HepG2 (cell line): ENCODE data around the gene RASD1. TPM values are rescaled to one million over a fixed set of nuclear protein-coding genes. Genes with fewer than 3 reads are reported as not detected.
A peak's percentile ranks its signal among the peaks of the same experiment; 100 is the strongest.

Source experiments
- ATAC-seq: fragments of 200-7000 bp; cut with Tn5 transposase; 3 replicates; pipeline ENCODE4 v1.9.1; 2020; ENCODE audit warnings: mild to moderate bottlenecking, moderate library complexity
- BruUV-seq: library from RNA; stranded (reverse); fragments of 400-500 nt; replicated peaks from 2 replicates; lab custom pipeline; 2021; lab: Mats Ljungman, UMichigan
- CTCF ChIA-PET: fragments of 300-600 bp; formaldehyde crosslinking; extraction: SDS; loops from one replicate; lab custom pipeline; 2021; ENCODE audit warnings: low total read pairs, inconsistent platforms, low intra/inter-chr PET ratio; lab: Yijun Ruan, JAX
- POLR2A ChIA-PET: fragments of 350-600 bp; sonication (Branson Sonifier 250); formaldehyde crosslinking; loops from one replicate; lab custom pipeline; 2020; ENCODE audit warnings: antibody characterized with exemption, inconsistent platforms; lab: Yijun Ruan, JAX
- DNase-seq: peaks from one replicate; pipeline ENCODE4 v3.0.0-alpha.2; 2015; ENCODE audit warnings: low spot score
- FAIRE-seq: peaks from 3 replicates; lab custom pipeline; 2011; peaks lifted over from hg19 to GRCh38; lab: Jason Lieb, UNC
- H2AFZ ChIP-seq: one replicate; pipeline ENCODE4 v1.6.1; 2011; ENCODE audit warnings: low read length, inconsistent platforms
- H3K27ac ChIP-seq: fragments of 300-600 bp; 3 replicates; pipeline ENCODE4 v1.8.0; 2011; ENCODE audit warnings: mixed run types, mild to moderate bottlenecking, mixed read lengths, low read length, inconsistent platforms; ENCODE audit not compliant: insufficient read depth; ENCODE audit errors: extremely low read length
- H3K27me3 ChIP-seq, 2 experiments: fragments of 200-600 bp in 1 of 2; 2 replicates in 1 of 2; 3 replicates in 1 of 2; pipeline versions ENCODE4 v1.6.0 to v1.8.0; 2011; ENCODE audit warnings: low read length in 2 of 2, mild to moderate bottlenecking in 2 of 2, moderate library complexity in 2 of 2, inconsistent platforms in 1 of 2; ENCODE audit not compliant: insufficient read depth in 2 of 2, control insufficient read depth in 1 of 2
- H3K36me3 ChIP-seq, 2 experiments: fragments of 200-600 bp in 1 of 2; replicated peaks in 1 of 2; 2 replicates in 1 of 2; 3 replicates in 1 of 2; pipeline versions ENCODE4 v1.5.1 to v1.8.0; 2011; ENCODE audit warnings: low read length in 2 of 2, inconsistent platforms in 1 of 2; ENCODE audit not compliant: insufficient read depth in 2 of 2, control insufficient read depth in 1 of 2
- H3K4me1 ChIP-seq: 2 replicates; pipeline ENCODE4 v1.5.1; 2012; ENCODE audit warnings: low read length, inconsistent platforms; ENCODE audit not compliant: insufficient read depth
- H3K4me2 ChIP-seq: 2 replicates; pipeline ENCODE4 v1.6.0; 2011; ENCODE audit warnings: low read depth, low read length, inconsistent platforms
- H3K4me3 ChIP-seq, 3 experiments: fragments of 200-600 bp in 1 of 3; sonication (generic), shearing (Covaris generic) in 1 of 3; replicated peaks in 1 of 3; 2 replicates each; pipeline ENCODE4 v1.5.1; 2011 to 2016; ENCODE audit warnings: low read length in 3 of 3, inconsistent platforms in 2 of 3, low read depth in 2 of 3, mild to moderate bottlenecking in 2 of 3, control low read depth in 1 of 3, mixed read lengths in 1 of 3; ENCODE audit not compliant: insufficient read depth in 1 of 3
- H3K79me2 ChIP-seq: one replicate; pipeline ENCODE4 v1.6.1; 2011; ENCODE audit warnings: low read length, inconsistent platforms; ENCODE audit not compliant: insufficient read depth
- H3K9ac ChIP-seq: 2 replicates; pipeline ENCODE4 v1.6.0; 2011; ENCODE audit warnings: mild to moderate bottlenecking, low read depth, low read length, inconsistent platforms; ENCODE audit not compliant: insufficient read depth
- H3K9me3 ChIP-seq: 2 replicates; pipeline ENCODE4 v1.5.1; 2012; ENCODE audit warnings: mild to moderate bottlenecking, low read length
- H4K20me1 ChIP-seq: 2 replicates; pipeline ENCODE4 v1.6.0; 2011; ENCODE audit warnings: inconsistent platforms, mild to moderate bottlenecking, low read length, moderate library complexity; ENCODE audit not compliant: insufficient read depth
- AHR ChIP-seq: IDR thresholded peaks from 2 replicates; pipeline ENCODE4 v1.6.1; 2018; ENCODE audit warnings: missing genetic modification reagents, missing compliant biosample characterization
- CC2D1A ChIP-seq: sonication (generic); formaldehyde crosslinking; IDR thresholded peaks from 2 replicates; pipeline ENCODE4 v1.8.1; 2023; ENCODE audit warnings: mild to moderate bottlenecking, missing genetic modification reagents
- GPN1 ChIP-seq: sonication (generic); formaldehyde crosslinking; IDR thresholded peaks from 2 replicates; pipeline ENCODE4 v1.5.1; 2020; ENCODE audit warnings: missing genetic modification reagents, borderline replicate concordance
- KAT2B ChIP-seq: fragments of 150-350 bp; IDR thresholded peaks from 2 replicates; pipeline ENCODE4 v1.6.1; 2014; ENCODE audit warnings: low read depth, low read length, borderline replicate concordance
- MLLT10 ChIP-seq: sonication (generic); formaldehyde crosslinking; IDR thresholded peaks from 2 replicates; pipeline ENCODE4 v1.4.0; 2020; ENCODE audit warnings: missing genetic modification reagents
- RBAK ChIP-seq: sonication (generic); formaldehyde crosslinking; IDR thresholded peaks from 2 replicates; pipeline ENCODE4 v1.5.1; 2020; ENCODE audit warnings: mild to moderate bottlenecking, missing genetic modification reagents
- SNRNP70 ChIP-seq: fragments of 200-400 bp; formaldehyde crosslinking; IDR thresholded peaks from 2 replicates; pipeline ENCODE4 v1.6.1; 2017; ENCODE audit warnings: mild to moderate bottlenecking, low read depth, low read length, moderate library complexity
- SP140L ChIP-seq: sonication (generic); formaldehyde crosslinking; IDR thresholded peaks from 2 replicates; pipeline ENCODE4 v1.4.0; 2020; ENCODE audit warnings: missing genetic modification reagents, borderline replicate concordance
- XRCC5 ChIP-seq: fragments of 200-400 bp; formaldehyde crosslinking; optimal IDR thresholded peaks from 2 replicates; pipeline ENCODE3; 2017; ENCODE audit warnings: mild to moderate bottlenecking, low read length
- ZMYM2 ChIP-seq: sonication (generic); formaldehyde crosslinking; IDR thresholded peaks from 2 replicates; pipeline ENCODE4 v1.8.0; 2022; ENCODE audit warnings: mild to moderate bottlenecking, missing genetic modification reagents
- ZNF468 ChIP-seq: sonication (generic); formaldehyde crosslinking; IDR thresholded peaks from 2 replicates; pipeline ENCODE4 v1.8.0; 2022; ENCODE audit warnings: mild to moderate bottlenecking, moderate library complexity, missing genetic modification reagents
- WGBS: methylation state at CpG from one replicate; pipeline ENCODE4 v1.1.6; 2017; ENCODE audit warnings: low lambda C conversion rate; 5-methylcytosine and 5-hydroxymethylcytosine counted together
- in situ Hi-C: cut with HindIII; loops from 2 replicates; pipeline ENCODE4 v1.10.0; 2017; ENCODE audit warnings: low pct_unique_long_range_greater_than_20kb; ENCODE audit not compliant: extremely low pct_ligation_motif_present
- intact Hi-C: fragments of 100-400 bp; cut with micrococcal nuclease; formaldehyde crosslinking; loops from one replicate; pipeline ENCODE4 v1.10.0; 2022; ENCODE audit not compliant: unreplicated experiment
- polyA plus RNA-seq, 8 experiments: library from polyadenylated mRNA; depleted of rRNA in 3 of 8; stranded (reverse) in 7 of 8; unstranded in 1 of 8; fragments of >200 nt; fragmentation: Illumina TruSeq in 4 of 8; extraction: Trizol in 4 of 8; gene quantifications; 2 replicates each; pipeline versions ENCODE4 v1.2.1 to v1.2.3, GENCODE V29; 2011 to 2016; ENCODE audit warnings: low read depth in 4 of 8, missing spikeins in 1 of 8, mixed read lengths in 1 of 8; ENCODE audit not compliant: insufficient read depth in 1 of 8
- total RNA-seq, 5 experiments: library from RNA; depleted of rRNA; stranded (reverse); fragments of >200 nt; fragmentation: Illumina TruSeq; extraction: Trizol; gene quantifications; 2 replicates each; pipeline ENCODE4 v1.2.3, GENCODE V29; 2016; ENCODE audit warnings: low read depth in 1 of 5
- TF ChIP-seq, protein P1 (sequence below): IDR thresholded peaks from 2 replicates; pipeline ENCODE4 v1.4.0; 2020; ENCODE audit warnings: mild to moderate bottlenecking, missing genetic modification reagents
- TF ChIP-seq, protein P2 (sequence below): sonication (generic); formaldehyde crosslinking; IDR thresholded peaks from 2 replicates; pipeline ENCODE4 v1.4.0; 2020; ENCODE audit warnings: missing genetic modification reagents, low read depth, mild to moderate bottlenecking, borderline replicate concordance
- TF ChIP-seq, protein P3 (sequence below): sonication (generic); formaldehyde crosslinking; IDR thresholded peaks from 2 replicates; pipeline ENCODE4 v1.4.0; 2020; ENCODE audit warnings: mild to moderate bottlenecking, missing genetic modification reagents
- TF ChIP-seq, protein P4 (sequence below): sonication (generic); formaldehyde crosslinking; IDR thresholded peaks from 2 replicates; pipeline ENCODE4 v1.5.0; 2020; ENCODE audit warnings: missing genetic modification reagents
- TF ChIP-seq, protein P5 (sequence below): sonication (generic); formaldehyde crosslinking; IDR thresholded peaks from 2 replicates; pipeline ENCODE4 v1.5.1; 2020; ENCODE audit warnings: mild to moderate bottlenecking, missing genetic modification reagents

Gene RASD1
- total and polyA plus RNA-seq, 2 of the 13 experiments (the other 11 are each of a cell fraction or from before 2014, with no cell fraction given): 1.6 to 4.2 TPM

DNA sequence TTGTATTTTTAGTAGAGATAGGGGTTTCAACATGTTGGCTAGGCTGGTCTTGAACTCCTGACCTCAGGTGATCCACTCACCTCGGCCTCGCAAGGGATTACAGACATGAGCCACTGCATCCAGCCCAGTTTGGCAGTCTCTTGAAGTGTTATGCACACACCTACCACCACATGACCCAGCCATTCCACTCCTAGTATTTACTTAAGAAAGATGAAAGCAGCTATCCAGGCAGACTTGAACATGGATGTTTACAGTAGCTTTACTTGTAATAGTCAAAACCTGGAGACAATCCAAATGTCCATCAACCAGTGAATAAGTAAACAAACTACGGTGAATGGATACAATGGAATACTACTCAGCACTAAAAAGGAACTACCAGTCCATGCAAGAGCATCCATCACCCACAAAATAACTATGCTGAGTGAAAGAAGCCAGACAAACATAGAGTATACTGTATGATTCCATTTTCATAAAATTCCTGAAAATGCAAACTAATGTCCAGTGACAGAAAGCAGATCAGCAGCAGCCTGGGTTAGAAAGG is 37.8 kb upstream of the RASD1 start:
- no peak overlapping the region for H3K9ac ChIP-seq
- no TSS peak for BruUV-seq
- peak; percentile 100 for DNase-seq
- H3K27ac ChIP-seq: no peak overlapping the region
- no peaks in the 10 kb centered on the region for H3K9me3 ChIP-seq
- no peak overlapping the region for H2AFZ ChIP-seq
- H3K4me1 ChIP-seq: peaks cover 67% of the 10 kb centered on the region
- intact Hi-C loops: no loop called here
- H3K36me3 ChIP-seq: no peaks in the 10 kb centered on the region
- H3K4me3 ChIP-seq: no peak overlapping the region
- no peaks in the 10 kb centered on the region for H3K79me2 ChIP-seq
- FAIRE-seq: peak; percentile 81
- peaks cover 11% of the 10 kb centered on the region; the same call in 1 of the 2 replicates for H4K20me1 ChIP-seq
- no peak overlapping the region for H3K4me2 ChIP-seq
- H3K27me3 ChIP-seq: no peaks in the 10 kb centered on the region
- 0% methylated on average over 3 of the region's 3 CpGs for WGBS
- POLR2A ChIA-PET: interaction anchor here (0.6 to 1.6 kb wide), 7 partner anchors 13 to 181 kb away, joined by 3 to 12 read pairs (median 3); partner anchors contain the start of gene RASD1
- peak; percentile 82 for ATAC-seq
- in situ Hi-C loops: no loop called here
- CTCF ChIA-PET: interaction anchor here (1.4 kb wide), 1 partner anchor 35 kb away, joined by 3 read pairs; no protein-coding TSS in a partner anchor
- no peak for TF ChIP-seq MLLT10 (CRISPR knock-in tag)
- no peak for TF ChIP-seq AHR (CRISPR knock-in tag)
- TF ChIP-seq ZMYM2: peak; percentile 97
- no peak for TF ChIP-seq XRCC5
- TF ChIP-seq SNRNP70: no peak
- TF ChIP-seq GPN1: no peak
- 0 out of 2 replicates have a peak, but pooled peaks have one; percentile 29 for TF ChIP-seq SP140L (CRISPR knock-in tag)
- TF ChIP-seq RBAK (CRISPR knock-in tag): no peak
- TF ChIP-seq, protein P1, sequence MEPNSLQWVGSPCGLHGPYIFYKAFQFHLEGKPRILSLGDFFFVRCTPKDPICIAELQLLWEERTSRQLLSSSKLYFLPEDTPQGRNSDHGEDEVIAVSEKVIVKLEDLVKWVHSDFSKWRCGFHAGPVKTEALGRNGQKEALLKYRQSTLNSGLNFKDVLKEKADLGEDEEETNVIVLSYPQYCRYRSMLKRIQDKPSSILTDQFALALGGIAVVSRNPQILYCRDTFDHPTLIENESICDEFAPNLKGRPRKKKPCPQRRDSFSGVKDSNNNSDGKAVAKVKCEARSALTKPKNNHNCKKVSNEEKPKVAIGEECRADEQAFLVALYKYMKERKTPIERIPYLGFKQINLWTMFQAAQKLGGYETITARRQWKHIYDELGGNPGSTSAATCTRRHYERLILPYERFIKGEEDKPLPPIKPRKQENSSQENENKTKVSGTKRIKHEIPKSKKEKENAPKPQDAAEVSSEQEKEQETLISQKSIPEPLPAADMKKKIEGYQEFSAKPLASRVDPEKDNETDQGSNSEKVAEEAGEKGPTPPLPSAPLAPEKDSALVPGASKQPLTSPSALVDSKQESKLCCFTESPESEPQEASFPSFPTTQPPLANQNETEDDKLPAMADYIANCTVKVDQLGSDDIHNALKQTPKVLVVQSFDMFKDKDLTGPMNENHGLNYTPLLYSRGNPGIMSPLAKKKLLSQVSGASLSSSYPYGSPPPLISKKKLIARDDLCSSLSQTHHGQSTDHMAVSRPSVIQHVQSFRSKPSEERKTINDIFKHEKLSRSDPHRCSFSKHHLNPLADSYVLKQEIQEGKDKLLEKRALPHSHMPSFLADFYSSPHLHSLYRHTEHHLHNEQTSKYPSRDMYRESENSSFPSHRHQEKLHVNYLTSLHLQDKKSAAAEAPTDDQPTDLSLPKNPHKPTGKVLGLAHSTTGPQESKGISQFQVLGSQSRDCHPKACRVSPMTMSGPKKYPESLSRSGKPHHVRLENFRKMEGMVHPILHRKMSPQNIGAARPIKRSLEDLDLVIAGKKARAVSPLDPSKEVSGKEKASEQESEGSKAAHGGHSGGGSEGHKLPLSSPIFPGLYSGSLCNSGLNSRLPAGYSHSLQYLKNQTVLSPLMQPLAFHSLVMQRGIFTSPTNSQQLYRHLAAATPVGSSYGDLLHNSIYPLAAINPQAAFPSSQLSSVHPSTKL: peak; percentile 99
- TF ChIP-seq, protein P2, sequence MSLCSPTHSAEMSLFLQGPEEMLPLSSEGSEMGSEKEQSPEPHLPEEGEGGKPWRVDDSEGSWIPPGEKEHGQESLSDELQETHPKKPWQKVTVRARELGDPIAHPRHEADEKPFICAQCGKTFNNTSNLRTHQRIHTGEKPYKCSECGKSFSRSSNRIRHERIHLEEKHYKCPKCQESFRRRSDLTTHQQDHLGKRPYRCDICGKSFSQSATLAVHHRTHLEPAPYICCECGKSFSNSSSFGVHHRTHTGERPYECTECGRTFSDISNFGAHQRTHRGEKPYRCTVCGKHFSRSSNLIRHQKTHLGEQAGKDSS (CRISPR knock-in tag): no peak; the same call in 1 of the 2 replicates
- TF ChIP-seq, protein P3, sequence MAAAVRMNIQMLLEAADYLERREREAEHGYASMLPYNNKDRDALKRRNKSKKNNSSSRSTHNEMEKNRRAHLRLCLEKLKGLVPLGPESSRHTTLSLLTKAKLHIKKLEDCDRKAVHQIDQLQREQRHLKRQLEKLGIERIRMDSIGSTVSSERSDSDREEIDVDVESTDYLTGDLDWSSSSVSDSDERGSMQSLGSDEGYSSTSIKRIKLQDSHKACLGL (CRISPR knock-in tag): no peak
- TF ChIP-seq, protein P4, sequence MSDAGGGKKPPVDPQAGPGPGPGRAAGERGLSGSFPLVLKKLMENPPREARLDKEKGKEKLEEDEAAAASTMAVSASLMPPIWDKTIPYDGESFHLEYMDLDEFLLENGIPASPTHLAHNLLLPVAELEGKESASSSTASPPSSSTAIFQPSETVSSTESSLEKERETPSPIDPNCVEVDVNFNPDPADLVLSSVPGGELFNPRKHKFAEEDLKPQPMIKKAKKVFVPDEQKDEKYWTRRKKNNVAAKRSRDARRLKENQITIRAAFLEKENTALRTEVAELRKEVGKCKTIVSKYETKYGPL (CRISPR knock-in tag): no peak
- TF ChIP-seq CC2D1A: no peak
- TF ChIP-seq ZNF468: no peak
- TF ChIP-seq, protein P5, sequence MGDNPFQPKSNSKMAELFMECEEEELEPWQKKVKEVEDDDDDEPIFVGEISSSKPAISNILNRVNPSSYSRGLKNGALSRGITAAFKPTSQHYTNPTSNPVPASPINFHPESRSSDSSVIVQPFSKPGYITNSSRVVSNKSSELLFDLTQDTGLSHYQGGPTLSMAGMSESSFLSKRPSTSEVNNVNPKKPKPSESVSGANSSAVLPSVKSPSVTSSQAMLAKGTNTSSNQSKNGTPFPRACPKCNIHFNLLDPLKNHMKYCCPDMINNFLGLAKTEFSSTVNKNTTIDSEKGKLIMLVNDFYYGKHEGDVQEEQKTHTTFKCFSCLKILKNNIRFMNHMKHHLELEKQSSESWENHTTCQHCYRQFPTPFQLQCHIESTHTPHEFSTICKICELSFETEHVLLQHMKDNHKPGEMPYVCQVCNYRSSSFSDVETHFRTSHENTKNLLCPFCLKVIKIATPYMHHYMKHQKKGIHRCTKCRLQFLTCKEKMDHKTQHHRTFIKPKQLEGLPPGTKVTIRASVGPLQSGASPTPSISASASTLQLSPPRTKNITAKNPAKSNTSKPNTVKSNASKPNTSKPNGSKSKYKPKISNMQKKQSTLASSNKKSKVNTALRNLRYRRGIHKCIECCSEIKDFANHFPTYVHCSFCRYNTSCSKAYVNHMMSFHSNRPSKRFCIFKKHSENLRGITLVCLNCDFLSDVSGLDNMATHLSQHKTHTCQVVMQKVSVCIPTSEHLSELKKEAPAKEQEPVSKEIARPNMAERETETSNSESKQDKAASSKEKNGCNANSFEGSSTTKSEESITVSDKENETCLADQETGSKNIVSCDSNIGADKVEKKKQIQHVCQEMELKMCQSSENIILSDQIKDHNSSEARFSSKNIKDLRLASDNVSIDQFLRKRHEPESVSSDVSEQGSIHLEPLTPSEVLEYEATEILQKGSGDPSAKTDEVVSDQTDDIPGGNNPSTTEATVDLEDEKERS (CRISPR knock-in tag): peak; percentile 95
- no peak for TF ChIP-seq KAT2B
